ENCODE measurements around the gene EFCAB11. TPM values are rescaled to one million over a fixed set of nuclear protein-coding genes. Genes with fewer than 3 reads are reported as not detected.

The EFCAB11 gene
- total RNA-seq, 1 donor from 2014 or later: 1.1 TPM

- no peak for TF ChIP-seq CTCF (IDR thresholded peaks at IDR 0.05; ENCODE audit: insufficient read depth, low read length, severe bottlenecking)
These were observed 194.4 kb downstream of the EFCAB11 start for GRCh38 chr14:89760086-89760485.

DNA sequence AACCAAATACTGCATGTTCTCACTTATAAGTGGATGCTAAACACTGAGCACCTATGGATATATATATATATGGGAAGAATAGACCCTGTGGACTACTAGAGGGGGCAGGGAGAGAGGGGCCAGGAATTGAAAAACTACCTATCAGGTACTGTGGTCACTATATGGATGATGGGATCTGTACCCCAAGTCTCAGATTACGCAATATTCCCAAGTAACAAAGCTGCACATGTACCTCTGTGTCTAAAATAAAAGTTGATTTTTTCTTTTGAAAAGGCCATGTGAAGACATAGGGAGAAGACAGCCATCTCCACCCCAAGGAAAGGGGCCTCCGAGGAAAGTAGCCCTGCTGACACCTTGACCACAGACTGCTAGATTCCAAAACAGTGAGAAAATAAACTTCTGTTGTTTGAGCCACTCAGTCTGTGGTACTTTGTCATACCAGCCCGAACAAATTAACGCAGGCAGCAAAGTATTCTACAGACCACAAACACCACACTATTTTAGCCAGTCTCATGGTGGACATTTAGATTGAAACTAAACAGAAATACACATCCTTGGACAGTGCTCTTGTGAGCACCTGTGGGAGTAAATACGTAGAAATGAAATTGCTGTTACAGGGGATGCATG, 197.1 kb downstream of the EFCAB11 start:
- no peaks in the 10 kb centered on the region for H3K36me3 ChIP-seq (ENCODE audit: control insufficient read depth, insufficient read depth, low read length)
- DNase-seq (ENCODE audit: low read depth): no peak
- H3K27me3 ChIP-seq (ENCODE audit: control insufficient read depth, insufficient read depth, low read length): no peaks in the 10 kb centered on the region
- FAIRE-seq: no peak
- H3K4me3 ChIP-seq (ENCODE audit: low read depth, low read length): no peak overlapping the region
- no peak for TF ChIP-seq CTCF (IDR thresholded peaks at IDR 0.05; ENCODE audit: insufficient read depth, low read length, severe bottlenecking)

More at GRCh38 chr14:89760086-89760485, 194.4 kb downstream of the EFCAB11 start:
- FAIRE-seq (no peak), DNase-seq (ENCODE audit: low read depth) (no peak)
- H3K36me3 ChIP-seq (ENCODE audit: control insufficient read depth, insufficient read depth, low read length): no peaks in the 10 kb centered on the region
- H3K27me3 ChIP-seq (ENCODE audit: control insufficient read depth, insufficient read depth, low read length): no peaks in the 10 kb centered on the region
- no peak overlapping the region for H3K4me3 ChIP-seq (ENCODE audit: low read depth, low read length)

DNA sequence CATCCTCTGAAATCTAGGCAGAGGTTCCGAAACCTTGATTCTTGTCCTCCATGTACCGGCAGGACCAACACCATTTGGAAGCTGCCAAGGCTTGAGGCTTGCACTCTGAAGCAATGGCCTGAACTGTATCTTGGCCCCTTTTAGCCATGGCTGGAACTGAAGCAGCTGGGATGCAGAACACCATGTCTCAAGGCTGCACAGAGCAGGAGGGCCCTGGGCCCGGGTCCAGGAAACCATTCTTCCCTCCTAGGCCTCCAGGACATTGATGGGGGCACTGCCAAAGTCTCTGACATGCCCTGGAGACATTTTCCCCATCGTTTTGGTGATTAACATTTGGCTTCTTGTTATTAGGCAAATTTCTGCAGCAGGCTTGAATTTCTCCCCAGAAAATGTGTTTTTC, 198.7 kb downstream of the EFCAB11 start:
- no peak overlapping the region for H3K4me3 ChIP-seq (ENCODE audit: low read depth, low read length)
- H3K27me3 ChIP-seq (ENCODE audit: control insufficient read depth, insufficient read depth, low read length): no peaks in the 10 kb centered on the region
- TF ChIP-seq CTCF (IDR thresholded peaks at IDR 0.05; ENCODE audit: insufficient read depth, low read length, severe bottlenecking): no peak
- DNase-seq (ENCODE audit: low read depth) (no peak), FAIRE-seq (no peak)
- no peaks in the 10 kb centered on the region for H3K36me3 ChIP-seq (ENCODE audit: control insufficient read depth, insufficient read depth, low read length)

- TF ChIP-seq CTCF (IDR thresholded peaks at IDR 0.05; ENCODE audit: insufficient read depth, low read length, severe bottlenecking): no peak
- H3K4me3 ChIP-seq (ENCODE audit: low read depth, low read length): no peak overlapping the region
- FAIRE-seq: no peak
These were observed 200.6 kb downstream of the EFCAB11 start for GRCh38 chr14:89753828-89754412.

GRCh38 chr14:89750908-89751392, 203.6 kb downstream of the EFCAB11 start:
- FAIRE-seq (no peak), DNase-seq (ENCODE audit: low read depth) (no peak)
- Histone ChIP-seq H3K27me3 (ENCODE audit: control insufficient read depth, insufficient read depth, low read length) (no peaks in the 10 kb centered on the region), H3K4me3 (ENCODE audit: low read depth, low read length) (no peak overlapping the region), H3K36me3 (ENCODE audit: control insufficient read depth, insufficient read depth, low read length) (no peaks in the 10 kb centered on the region)
- TF ChIP-seq CTCF (IDR thresholded peaks at IDR 0.05; ENCODE audit: insufficient read depth, low read length, severe bottlenecking): no peak

More at GRCh38 chr14:89753828-89754412, 200.6 kb downstream of the EFCAB11 start:
- Histone ChIP-seq H3K27me3 (ENCODE audit: control insufficient read depth, insufficient read depth, low read length) (no peaks in the 10 kb centered on the region), H3K36me3 (ENCODE audit: control insufficient read depth, insufficient read depth, low read length) (no peaks in the 10 kb centered on the region)
- DNase-seq (ENCODE audit: low read depth): no peak

Data from bronchial epithelial cell (primary cell).